Keratinocyte (primary cell): Measurements from ENCODE around the gene C16orf96. TPM values are rescaled to one million over a fixed set of nuclear protein-coding genes. Genes with fewer than 3 reads are reported as not detected.
A peak's percentile ranks its signal among the peaks of the same experiment; 100 is the strongest.

Experiments used
- DNase-seq: peaks from one replicate; pipeline ENCODE4 v3.0.0-alpha.2; 2011; ENCODE audit warnings: low read depth, missing footprints, low spot score
- FAIRE-seq: peaks from 2 replicates; lab custom pipeline; 2011; peaks lifted over from hg19 to GRCh38; lab: Jason Lieb, UNC
- H2AFZ ChIP-seq: 2 replicates; pipeline ENCODE4 v1.6.0; 2012; ENCODE audit warnings: low read length, control low read depth, inconsistent platforms; ENCODE audit not compliant: control insufficient read depth
- H3K27ac ChIP-seq: 2 replicates; pipeline ENCODE4 v1.5.1; 2011; ENCODE audit warnings: low read length; ENCODE audit not compliant: control insufficient read depth, insufficient read depth
- H3K27me3 ChIP-seq: 3 replicates; pipeline ENCODE4 v1.6.0; 2011; ENCODE audit warnings: low read length; ENCODE audit not compliant: control insufficient read depth, insufficient read depth; ENCODE audit errors: extremely low read depth
- H3K36me3 ChIP-seq, 2 experiments: 2 replicates in 1 of 2; 3 replicates in 1 of 2; pipeline ENCODE4 v1.5.1; 2011; ENCODE audit warnings: low read length in 2 of 2, mild to moderate bottlenecking in 1 of 2; ENCODE audit not compliant: control insufficient read depth in 2 of 2, insufficient read depth in 2 of 2; ENCODE audit errors: extremely low read depth in 1 of 2
- H3K4me1 ChIP-seq: 3 replicates; pipeline ENCODE4 v1.5.1; 2011; ENCODE audit warnings: low read length; ENCODE audit not compliant: control insufficient read depth, insufficient read depth; ENCODE audit errors: extremely low read depth
- H3K4me2 ChIP-seq: 3 replicates; pipeline ENCODE4 v1.6.0; 2011; ENCODE audit warnings: low read depth, low read length; ENCODE audit not compliant: control insufficient read depth, insufficient read depth; ENCODE audit errors: extremely low read depth
- H3K4me3 ChIP-seq, 3 experiments: fragments of 200-600 bp in 1 of 3; sonication (generic) in 1 of 3; 2 replicates in 2 of 3; 3 replicates in 1 of 3; pipeline ENCODE4 v1.5.1; 2011 to 2016; ENCODE audit warnings: low read length in 3 of 3, mild to moderate bottlenecking in 3 of 3, control low read depth in 2 of 3, inconsistent platforms in 1 of 3, low read depth in 1 of 3, mixed read lengths in 1 of 3, mixed run types in 1 of 3, moderate library complexity in 1 of 3; ENCODE audit not compliant: control insufficient read depth in 2 of 3, insufficient read depth in 2 of 3; ENCODE audit errors: extremely low read depth in 1 of 3
- H3K79me2 ChIP-seq: 2 replicates; pipeline ENCODE4 v1.6.0; 2012; ENCODE audit warnings: low read length; ENCODE audit not compliant: control insufficient read depth, insufficient read depth
- H3K9ac ChIP-seq: 3 replicates; pipeline ENCODE4 v1.6.0; 2011; ENCODE audit warnings: low read length; ENCODE audit not compliant: control insufficient read depth, insufficient read depth; ENCODE audit errors: extremely low read depth
- H3K9me1 ChIP-seq: 3 replicates; pipeline ENCODE4 v1.6.0; 2011; ENCODE audit warnings: low read length; ENCODE audit not compliant: control insufficient read depth, insufficient read depth; ENCODE audit errors: extremely low read depth
- H3K9me3 ChIP-seq: 2 replicates; pipeline ENCODE4 v1.5.1; 2012; ENCODE audit warnings: low read depth, low read length; ENCODE audit not compliant: control insufficient read depth
- H4K20me1 ChIP-seq: 3 replicates; pipeline ENCODE4 v1.6.0; 2011; ENCODE audit warnings: low read length; ENCODE audit not compliant: control insufficient read depth, insufficient read depth; ENCODE audit errors: extremely low read depth
- CTCF ChIP-seq, 3 experiments: IDR thresholded peaks in 1 of 3; conservative IDR thresholded peaks in 1 of 3; optimal IDR thresholded peaks in 1 of 3; 2 replicates in 2 of 3; 3 replicates in 1 of 3; pipeline versions ENCODE3 to v1.5.1; 2011; ENCODE audit warnings: low read length in 3 of 3, mild to moderate bottlenecking in 3 of 3, moderate library complexity in 2 of 3, control low read depth in 1 of 3, inconsistent platforms in 1 of 3; ENCODE audit not compliant: insufficient read depth in 2 of 3; ENCODE audit errors: extremely low read depth in 1 of 3
- EZH2 ChIP-seq: IDR thresholded peaks from one replicate; pipeline ENCODE4 v1.6.1; 2012; ENCODE audit warnings: inconsistent platforms, mild to moderate bottlenecking, low read length, moderate library complexity
- dilution Hi-C: fragments of 300-500 bp; cut with MboI; formaldehyde crosslinking; loops from one replicate; pipeline ENCODE4 v1.7.0; 2020; ENCODE audit warnings: low sequenced_read_pairs; ENCODE audit not compliant: extremely low pct_ligation_motif_present
- polyA plus RNA-seq, 5 experiments: library from polyadenylated mRNA; depleted of rRNA in 3 of 5; stranded (reverse) in 3 of 5; stranded (forward) in 1 of 5; unstranded in 1 of 5; fragments of >200 nt; gene quantifications; 1 replicate in 1 of 5; 2 replicates in 3 of 5; 3 replicates in 1 of 5; pipeline versions ENCODE4 v1.2.1 to v1.2.3, GENCODE V29; 2011 to 2012; ENCODE audit warnings: missing spikeins in 2 of 5, low read depth in 1 of 5, low replicate concordance in 1 of 5

Gene C16orf96
- polyA plus RNA-seq, 1 donor (not counting 4 experiments of a cell fraction or from before 2014, with no cell fraction given) = not detected

- no peaks in the 10 kb centered on the region for H3K9me3 ChIP-seq
- H3K9ac ChIP-seq = no peak overlapping the region
- H3K9me1 ChIP-seq = no peaks in the 10 kb centered on the region
- no peak overlapping the region for H3K27ac ChIP-seq
- H3K4me3 ChIP-seq = no peak overlapping the region
- H3K27me3 ChIP-seq = no peaks in the 10 kb centered on the region
- H3K4me1 ChIP-seq = no peaks in the 10 kb centered on the region
- TF ChIP-seq EZH2 = no peak
- TF ChIP-seq CTCF (optimal IDR thresholded peaks at IDR 0.05 in 1 of 3, IDR thresholded peaks at IDR 0.05 in 1 of 3, conservative IDR thresholded peaks at IDR 0.05 in 1 of 3; ENCODE audit: extremely low read depth in 1 of 3, insufficient read depth in 2 of 3, low read length in 3 of 3) = no peak
- dilution Hi-C loops = no loop called here
- no peak for FAIRE-seq
- no peak overlapping the region for H3K4me2 ChIP-seq
- DNase-seq = no peak
- peaks cover 25 to 27% of the 10 kb centered on the region in 2 experiments for H3K36me3 ChIP-seq
- peaks cover 16% of the 10 kb centered on the region for H4K20me1 ChIP-seq
- H2AFZ ChIP-seq = no peak overlapping the region
- H3K79me2 ChIP-seq = peaks cover 51% of the 10 kb centered on the region
These were observed 40.4 kb upstream of the C16orf96 start for GRCh38 chr16:4515611-4516233.

- FAIRE-seq (no peak), DNase-seq (no peak)
- Histone ChIP-seq H3K4me1 (no peaks in the 10 kb centered on the region), H3K9me1 (no peaks in the 10 kb centered on the region), H2AFZ (no peak overlapping the region), H3K27me3 (no peaks in the 10 kb centered on the region), H3K4me3 (no peak overlapping the region), H3K9ac (no peak overlapping the region), H4K20me1 (peaks cover 14% of the 10 kb centered on the region), H3K36me3 (peaks cover 9 to 17% of the 10 kb centered on the region in 2 experiments), H3K4me2 (no peak overlapping the region), H3K79me2 (peaks cover 70% of the 10 kb centered on the region), H3K9me3 (no peaks in the 10 kb centered on the region), H3K27ac (no peak overlapping the region)
- TF ChIP-seq EZH2 (no peak), CTCF (optimal IDR thresholded peaks at IDR 0.05 in 1 of 3, IDR thresholded peaks at IDR 0.05 in 1 of 3, conservative IDR thresholded peaks at IDR 0.05 in 1 of 3; ENCODE audit: extremely low read depth in 1 of 3, insufficient read depth in 2 of 3, low read length in 3 of 3) (peak; percentile 57 to 74 (median 67))
- dilution Hi-C loops = no loop called here
These were observed 38.1 kb upstream of the C16orf96 start for GRCh38 chr16:4517812-4518680.
